HG03378 (cell line): Measurements from ENCODE around the gene PTGES.

Source experiments
- ATAC-seq: cut with Tn5 transposase; IDR thresholded peaks from one replicate; pipeline ENCODE4 v1.9.1; 2021; ENCODE audit warnings: mild to moderate bottlenecking, moderate library complexity; ENCODE audit not compliant: unreplicated experiment

Gene PTGES

GRCh38 chr9:129695870-129696269, 57.0 kb downstream of the PTGES start:
- no peak for ATAC-seq

- no peak for ATAC-seq
Observed at GRCh38 chr9:129694243-129694646, 58.6 kb downstream of the PTGES start.

GRCh38 chr9:129693741-129694140, 59.1 kb downstream of the PTGES start:
- ATAC-seq: no peak

GRCh38 chr9:129692534-129692933, 60.3 kb downstream of the PTGES start:
- no peak for ATAC-seq
